Measurements from ENCODE around the gene FGF23.

DNA sequence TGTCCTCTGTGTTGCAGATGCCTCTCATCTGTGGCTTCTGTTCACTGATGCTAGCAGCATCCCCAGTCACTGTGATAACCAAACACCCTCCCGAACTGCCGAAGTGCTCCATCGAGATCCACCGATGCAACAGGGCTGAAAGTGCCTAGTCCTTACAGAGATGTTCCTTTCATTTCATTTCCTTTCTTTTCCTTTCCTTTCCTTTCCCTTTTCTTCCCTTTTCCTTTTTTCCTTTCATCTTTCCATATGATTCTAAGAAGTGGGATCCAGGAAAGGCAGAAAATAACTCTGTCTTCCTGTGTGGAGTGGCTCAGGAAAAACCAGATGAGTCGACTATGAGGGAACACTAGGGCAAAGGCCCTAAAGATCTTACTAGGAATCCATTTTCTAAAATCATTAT lies 39.4 kb upstream of the FGF23 start:
- TF ChIP-seq EZH2 (IDR thresholded peaks at IDR 0.05; ENCODE audit: insufficient read depth, poor library complexity, severe bottlenecking) = no peak
- TF ChIP-seq EZH2phosphoT487 (IDR thresholded peaks at IDR 0.05; ENCODE audit: insufficient read depth, low read depth) = no peak

Data from GM23248 (cell line).